Measurements from ENCODE around the gene PLPPR2.
"Not testable (repeated sequence)": the region's sequence is repeated elsewhere in the genome, so short reads cannot be mapped to it uniquely, and the experiment has no call there.

Gene PLPPR2

DNA sequence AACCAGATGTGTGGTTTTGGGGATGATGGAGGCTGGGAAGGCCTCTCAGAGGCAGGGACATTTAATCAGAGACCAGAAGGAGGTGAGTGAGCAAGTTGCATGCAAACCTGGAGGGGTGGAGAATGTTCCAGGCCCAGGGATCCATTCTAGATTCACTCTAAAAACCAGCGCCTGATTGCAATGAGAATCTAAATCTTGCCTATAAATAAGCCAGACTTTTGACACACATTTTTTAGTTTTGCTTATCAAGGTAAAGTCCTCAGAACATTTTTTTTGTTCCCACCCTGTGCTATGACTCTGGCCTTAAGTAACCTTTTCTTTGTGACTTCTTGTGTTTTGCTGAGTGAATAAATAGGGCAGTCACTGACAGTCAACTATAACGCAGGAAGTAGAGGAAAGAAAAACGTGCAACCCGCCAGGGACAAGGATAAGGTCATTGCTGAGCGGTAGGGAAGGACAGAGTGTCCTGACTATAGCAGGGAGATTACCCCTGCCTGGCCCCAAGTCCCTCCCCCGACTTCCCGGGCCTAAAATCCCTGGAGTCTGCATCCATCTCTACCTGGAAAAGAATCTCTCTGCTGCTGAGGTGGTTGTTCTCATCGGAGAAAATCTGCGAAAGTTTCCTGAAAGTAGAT, 49.5 kb downstream of the PLPPR2 start:
- DNase-seq: no peak

DNA sequence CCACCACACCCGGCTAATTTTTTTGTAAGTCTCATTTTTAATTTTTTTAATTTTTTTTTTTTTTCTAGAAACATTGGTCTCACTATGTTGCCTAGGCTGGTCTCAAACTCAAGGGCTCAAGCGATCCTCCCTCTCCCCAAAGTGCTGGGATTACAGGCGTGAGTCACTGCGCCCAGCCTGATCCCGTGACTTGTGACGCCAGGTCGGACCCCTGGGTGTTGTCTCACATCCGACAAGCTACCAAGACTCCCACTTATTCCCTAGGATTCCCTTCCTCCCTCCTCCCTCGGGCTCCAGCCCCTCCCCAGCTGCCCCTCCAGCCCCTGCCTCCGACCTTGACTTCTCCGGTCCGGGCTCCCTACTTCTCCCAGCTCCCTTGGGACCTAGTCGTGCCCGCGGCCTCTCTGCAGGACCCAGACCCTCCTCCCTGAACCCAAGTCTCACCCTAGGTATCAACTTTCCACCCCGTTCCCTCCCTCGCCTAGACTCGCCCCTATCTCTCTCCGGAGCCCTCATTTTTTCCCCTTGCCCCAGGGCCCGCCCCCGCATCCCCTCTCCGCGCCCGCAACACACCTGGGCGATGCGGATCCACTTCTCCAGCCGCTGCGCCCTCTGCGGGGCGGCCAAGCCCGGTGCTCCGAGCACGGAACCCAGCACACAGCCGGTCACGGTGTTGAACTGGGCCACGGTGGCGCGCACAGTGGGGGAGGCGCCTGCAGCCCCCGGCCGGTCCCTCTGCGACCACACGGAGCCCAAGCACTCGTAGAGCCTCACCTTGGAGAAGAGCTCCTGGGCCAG, 50.8 kb downstream of the PLPPR2 start:
- peak in 4 of 6 experiments; percentile 13 to 47 (median 22) for DNase-seq

DNA sequence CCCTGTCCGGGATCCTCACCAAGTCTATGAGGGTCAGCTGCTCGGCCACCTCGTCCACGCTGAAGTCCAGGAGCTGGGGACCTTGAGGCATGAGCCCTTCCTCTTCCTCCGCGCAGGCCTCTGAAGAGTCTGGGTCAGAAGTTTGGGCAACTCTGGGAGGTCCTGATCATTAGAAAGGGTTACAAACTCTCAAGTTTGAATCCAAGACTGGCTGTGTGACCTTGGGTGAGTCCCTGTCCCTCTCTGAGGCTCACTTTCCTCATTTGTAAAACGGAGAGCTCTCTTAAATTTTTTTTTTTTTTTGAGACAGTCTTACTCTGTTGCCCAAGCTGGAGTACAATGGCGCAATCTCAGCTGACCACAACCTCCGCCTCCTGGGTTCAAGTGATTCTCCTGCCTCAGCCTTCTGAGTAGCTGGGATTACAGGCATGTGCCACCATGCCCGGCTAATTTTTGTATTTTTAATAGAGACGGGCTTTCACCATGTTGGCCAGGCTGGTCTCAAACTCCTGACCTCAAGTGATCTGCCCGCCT, 51.5 kb downstream of the PLPPR2 start:
- not testable (repeated sequence) for DNase-seq

DNA sequence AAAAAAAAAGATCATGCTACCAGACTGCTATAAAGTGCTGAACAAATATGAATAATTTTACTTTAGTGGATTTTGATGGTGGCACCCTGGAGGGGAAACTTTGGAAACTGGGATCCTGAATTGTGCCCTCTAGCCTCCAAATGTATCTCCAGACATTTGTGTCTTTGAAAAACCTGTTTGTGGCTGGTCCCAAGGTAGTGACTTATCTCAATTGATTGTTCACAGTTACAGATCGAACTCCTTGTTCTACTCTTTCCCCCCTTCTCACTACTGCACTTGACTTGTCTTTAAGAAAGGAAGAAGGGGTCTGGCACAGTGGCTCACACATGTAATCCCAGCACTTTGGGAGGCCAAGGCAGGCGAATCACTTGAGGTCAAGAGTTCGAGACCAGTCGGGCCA, 53.4 kb downstream of the PLPPR2 start:
- DNase-seq: no peak

DNA sequence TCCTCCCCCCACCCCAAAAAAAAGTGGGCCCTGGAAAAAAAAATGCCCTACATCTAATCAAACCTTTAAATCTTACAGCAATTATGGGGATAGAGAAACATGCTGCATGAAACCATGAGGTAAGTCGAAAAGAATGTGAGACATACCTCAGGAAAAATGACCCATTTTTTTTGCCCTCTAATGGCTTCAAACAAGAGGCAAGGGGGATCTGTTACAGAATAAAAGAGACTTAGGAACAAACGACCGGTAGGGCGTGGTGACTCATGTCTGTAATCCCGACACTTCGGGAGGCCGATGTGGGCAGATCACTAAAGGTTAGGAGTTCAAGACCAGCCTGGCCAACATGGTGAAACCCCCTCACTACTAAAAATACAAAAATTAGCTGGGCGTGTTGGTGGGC, 55.5 kb downstream of the PLPPR2 start:
- DNase-seq: no peak

DNA sequence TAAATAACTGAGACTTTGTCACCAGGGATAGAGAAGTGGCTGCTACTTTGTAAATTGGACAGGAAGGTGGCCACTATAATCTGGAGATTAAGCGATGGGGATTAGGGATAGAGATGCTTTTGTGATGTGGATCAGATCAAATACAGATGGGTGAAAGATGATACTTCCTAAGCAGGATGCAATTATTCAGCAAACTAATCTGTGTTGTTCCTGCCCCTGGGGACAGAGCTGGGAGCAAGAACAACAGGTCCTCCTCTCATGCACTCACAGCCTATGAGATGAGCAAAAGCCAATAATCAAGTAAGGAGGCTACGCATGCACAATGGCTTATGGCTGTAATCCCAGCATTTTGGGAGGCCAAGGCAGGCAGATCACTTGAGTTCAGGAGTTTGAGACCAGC, 59.3 kb downstream of the PLPPR2 start:
- no peak for DNase-seq
